GM23338 (cell line): Measurements from ENCODE around the gene FKBP7. TPM values are rescaled to one million over a fixed set of nuclear protein-coding genes. Genes with fewer than 3 reads are reported as not detected.

Experiments used
- ATAC-seq: fragments of 200-7000 bp; cut with Tn5 transposase; 3 replicates; pipeline ENCODE4 v1.9.1; 2020
- DNase-seq: peaks from one replicate; pipeline ENCODE4 v3.0.0-alpha.2; 2015; ENCODE audit warnings: low spot score
- H2AFZ ChIP-seq: fragments of 200-600 bp; sonication (generic); 2 replicates; pipeline ENCODE4 v1.8.0; 2016; ENCODE audit warnings: antibody characterized with exemption, mild to moderate bottlenecking, moderate library complexity
- H3F3A ChIP-seq: fragments of 200-600 bp; sonication (generic); replicated peaks from 2 replicates; pipeline ENCODE4 v1.8.0; 2017; ENCODE audit warnings: antibody characterized with exemption, mixed run types, low read depth
- H3K27ac ChIP-seq: fragments of 200-600 bp; sonication (generic); 2 replicates; pipeline ENCODE4 v1.6.1; 2016; ENCODE audit warnings: low read depth
- H3K27me3 ChIP-seq: fragments of 200-600 bp; sonication (generic); 2 replicates; pipeline ENCODE4 v1.8.0; 2016; ENCODE audit warnings: mild to moderate bottlenecking, mixed run types, moderate library complexity; ENCODE audit not compliant: insufficient read depth
- H3K36me3 ChIP-seq: fragments of 200-600 bp; sonication (generic); 2 replicates; pipeline ENCODE4 v1.8.0; 2016; ENCODE audit warnings: mild to moderate bottlenecking; ENCODE audit not compliant: insufficient read depth
- H3K4me1 ChIP-seq: fragments of 200-600 bp; sonication (generic); 2 replicates; pipeline ENCODE4 v1.8.0; 2016; ENCODE audit warnings: mild to moderate bottlenecking, moderate library complexity; ENCODE audit not compliant: insufficient read depth
- H3K4me2 ChIP-seq: fragments of 200-600 bp; sonication (generic); 2 replicates; pipeline ENCODE4 v1.7.1; 2017; ENCODE audit warnings: mixed run types
- H3K4me3 ChIP-seq: fragments of 200-600 bp; sonication (generic); 2 replicates; pipeline ENCODE4 v1.6.1; 2016; ENCODE audit warnings: mixed run types
- H3K79me2 ChIP-seq: fragments of 200-600 bp; sonication (generic); replicated peaks from 2 replicates; pipeline ENCODE4 v1.8.0; 2017; ENCODE audit warnings: mild to moderate bottlenecking; ENCODE audit not compliant: insufficient read depth
- H3K9me2 ChIP-seq: fragments of 200-600 bp; sonication (generic); 2 replicates; pipeline ENCODE4 v1.8.0; 2017; ENCODE audit not compliant: insufficient read depth
- H4K20me1 ChIP-seq: fragments of 200-600 bp; sonication (generic); replicated peaks from 2 replicates; pipeline ENCODE4 v1.8.0; 2017; ENCODE audit warnings: mild to moderate bottlenecking; ENCODE audit not compliant: insufficient read depth
- H3K27ac Mint-ChIP-seq: 2 replicates; pipeline ENCODE4 v1.8.0; 2020; ENCODE audit warnings: inconsistent platforms, mild to moderate bottlenecking, moderate library complexity, mixed read lengths
- H3K27me3 Mint-ChIP-seq: 3 replicates; pipeline ENCODE4 v1.8.0; 2022; ENCODE audit warnings: low read depth, mild to moderate bottlenecking, moderate library complexity, mixed read lengths, inconsistent platforms; ENCODE audit not compliant: insufficient read depth, poor library complexity
- H3K36me3 Mint-ChIP-seq: 3 replicates; pipeline ENCODE4 v1.8.0; 2021; ENCODE audit warnings: low read depth, mild to moderate bottlenecking, inconsistent platforms, moderate library complexity, mixed read lengths
- H3K4me1 Mint-ChIP-seq: 3 replicates; pipeline ENCODE4 v1.8.0; 2020; ENCODE audit warnings: mild to moderate bottlenecking, inconsistent platforms, mixed read lengths
- H3K4me3 Mint-ChIP-seq: 3 replicates; pipeline ENCODE4 v1.8.0; 2021; ENCODE audit warnings: moderate library complexity, mild to moderate bottlenecking, inconsistent platforms, mixed read lengths
- H3K9me3 Mint-ChIP-seq: 3 replicates; pipeline ENCODE4 v1.8.0; 2020; ENCODE audit warnings: moderate library complexity, mild to moderate bottlenecking, inconsistent platforms, mixed read lengths
- CREB1 ChIP-seq: fragments of 250-450 bp; sonication (Bioruptor Pico); IDR thresholded peaks from 2 replicates; pipeline ENCODE4 v1.5.0; 2020; ENCODE audit warnings: low read depth, mild to moderate bottlenecking, moderate library complexity
- CTCF ChIP-seq, 2 experiments: fragments of 200-600 bp in 1 of 2; sonication (generic) in 1 of 2; conservative IDR thresholded peaks; 2 replicates each; pipeline versions ENCODE4 v1.5.1 to v1.6.1; 2016 to 2017; ENCODE audit warnings: antibody characterized with exemption in 2 of 2, low read depth in 2 of 2, mild to moderate bottlenecking in 2 of 2, moderate library complexity in 1 of 2
- NANOG ChIP-seq: IDR thresholded peaks from 2 replicates; pipeline ENCODE4 v1.6.1; 2016; ENCODE audit warnings: antibody characterized with exemption, borderline replicate concordance
- STAT1 ChIP-seq: IDR thresholded peaks from one replicate; pipeline ENCODE4 v1.6.1; 2016; ENCODE audit warnings: antibody characterized with exemption; ENCODE audit not compliant: unreplicated experiment
- ZNF331 ChIP-seq: fragments of 250-450 bp; sonication (Bioruptor Pico); IDR thresholded peaks from 2 replicates; pipeline ENCODE4 v1.5.0; 2020; ENCODE audit warnings: low read depth, mild to moderate bottlenecking, moderate library complexity
- polyA plus RNA-seq: library from polyadenylated mRNA; unstranded; fragments of >200 nt; fragmentation: Nextera tagmentation; extraction: Ambion mirVana; gene quantifications from 2 replicates; pipeline ENCODE4 v1.2.1, GENCODE V29; 2016
- total RNA-seq: library from RNA; depleted of rRNA; stranded (reverse); fragments of >200 nt; shearing (Covaris generic); gene quantifications from 2 replicates; pipeline ENCODE4 v1.2.3, GENCODE V29; 2014
- TF ChIP-seq, protein P1 (sequence below): IDR thresholded peaks from one replicate; pipeline ENCODE4 v1.6.1; 2018; ENCODE audit warnings: antibody characterized with exemption; ENCODE audit not compliant: unreplicated experiment
- TF ChIP-seq, protein P2 (sequence below): IDR thresholded peaks from 2 replicates; pipeline ENCODE4 v1.6.1; 2016; ENCODE audit warnings: antibody characterized with exemption

Gene FKBP7
- total and polyA plus RNA-seq, 2 experiments from 2014 or later: 8.3 to 9.0 TPM

DNA sequence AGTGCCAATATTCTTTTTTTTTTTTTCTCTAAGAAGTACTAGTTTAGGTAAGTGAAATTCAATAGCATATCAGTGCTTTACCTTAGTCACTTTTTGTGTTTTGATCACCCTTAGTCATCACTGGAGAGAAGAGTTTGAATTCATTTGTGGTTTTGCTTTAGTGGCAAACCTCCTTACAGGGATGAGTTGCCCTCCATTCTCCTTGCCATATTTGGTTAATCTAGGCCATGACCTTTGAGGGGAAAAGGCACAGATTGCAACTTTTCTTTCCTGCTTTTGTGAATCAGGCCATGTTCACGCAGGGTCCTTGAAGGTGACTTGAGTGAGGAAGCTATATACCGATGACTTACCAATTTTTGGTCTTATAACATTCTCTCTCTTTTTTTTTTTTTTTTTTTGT is 36.3 kb upstream of the FKBP7 start:
- Histone ChIP-seq H3K36me3 (no peaks in the 10 kb centered on the region), H2AFZ (no peak overlapping the region), H3K4me3 (no peak overlapping the region), H3K27ac (no peak overlapping the region), H3K27me3 (no peaks in the 10 kb centered on the region), H3K4me1 (no peaks in the 10 kb centered on the region), H3K4me2 (no peak overlapping the region), H3F3A (no peaks in the 10 kb centered on the region), H4K20me1 (peaks cover 5% of the 10 kb centered on the region; the same call in 1 of the 2 replicates), H3K79me2 (no peaks in the 10 kb centered on the region), H3K9me2 (no peaks in the 10 kb centered on the region)
- no peak overlapping the region for H3K4me3 Mint-ChIP-seq
- no peak for DNase-seq
- no peaks in the 10 kb centered on the region for H3K36me3 Mint-ChIP-seq
- TF ChIP-seq, protein P1, sequence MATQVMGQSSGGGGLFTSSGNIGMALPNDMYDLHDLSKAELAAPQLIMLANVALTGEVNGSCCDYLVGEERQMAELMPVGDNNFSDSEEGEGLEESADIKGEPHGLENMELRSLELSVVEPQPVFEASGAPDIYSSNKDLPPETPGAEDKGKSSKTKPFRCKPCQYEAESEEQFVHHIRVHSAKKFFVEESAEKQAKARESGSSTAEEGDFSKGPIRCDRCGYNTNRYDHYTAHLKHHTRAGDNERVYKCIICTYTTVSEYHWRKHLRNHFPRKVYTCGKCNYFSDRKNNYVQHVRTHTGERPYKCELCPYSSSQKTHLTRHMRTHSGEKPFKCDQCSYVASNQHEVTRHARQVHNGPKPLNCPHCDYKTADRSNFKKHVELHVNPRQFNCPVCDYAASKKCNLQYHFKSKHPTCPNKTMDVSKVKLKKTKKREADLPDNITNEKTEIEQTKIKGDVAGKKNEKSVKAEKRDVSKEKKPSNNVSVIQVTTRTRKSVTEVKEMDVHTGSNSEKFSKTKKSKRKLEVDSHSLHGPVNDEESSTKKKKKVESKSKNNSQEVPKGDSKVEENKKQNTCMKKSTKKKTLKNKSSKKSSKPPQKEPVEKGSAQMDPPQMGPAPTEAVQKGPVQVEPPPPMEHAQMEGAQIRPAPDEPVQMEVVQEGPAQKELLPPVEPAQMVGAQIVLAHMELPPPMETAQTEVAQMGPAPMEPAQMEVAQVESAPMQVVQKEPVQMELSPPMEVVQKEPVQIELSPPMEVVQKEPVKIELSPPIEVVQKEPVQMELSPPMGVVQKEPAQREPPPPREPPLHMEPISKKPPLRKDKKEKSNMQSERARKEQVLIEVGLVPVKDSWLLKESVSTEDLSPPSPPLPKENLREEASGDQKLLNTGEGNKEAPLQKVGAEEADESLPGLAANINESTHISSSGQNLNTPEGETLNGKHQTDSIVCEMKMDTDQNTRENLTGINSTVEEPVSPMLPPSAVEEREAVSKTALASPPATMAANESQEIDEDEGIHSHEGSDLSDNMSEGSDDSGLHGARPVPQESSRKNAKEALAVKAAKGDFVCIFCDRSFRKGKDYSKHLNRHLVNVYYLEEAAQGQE: no peak
- TF ChIP-seq CREB1 (CRISPR knock-in tag) (no peak), STAT1 (no peak), ZNF331 (CRISPR knock-in tag) (no peak), NANOG (no peak), CTCF (conservative IDR thresholded peaks at IDR 0.05; ENCODE audit: low read depth in 2 of 2) (no peak)
- TF ChIP-seq, protein P2, sequence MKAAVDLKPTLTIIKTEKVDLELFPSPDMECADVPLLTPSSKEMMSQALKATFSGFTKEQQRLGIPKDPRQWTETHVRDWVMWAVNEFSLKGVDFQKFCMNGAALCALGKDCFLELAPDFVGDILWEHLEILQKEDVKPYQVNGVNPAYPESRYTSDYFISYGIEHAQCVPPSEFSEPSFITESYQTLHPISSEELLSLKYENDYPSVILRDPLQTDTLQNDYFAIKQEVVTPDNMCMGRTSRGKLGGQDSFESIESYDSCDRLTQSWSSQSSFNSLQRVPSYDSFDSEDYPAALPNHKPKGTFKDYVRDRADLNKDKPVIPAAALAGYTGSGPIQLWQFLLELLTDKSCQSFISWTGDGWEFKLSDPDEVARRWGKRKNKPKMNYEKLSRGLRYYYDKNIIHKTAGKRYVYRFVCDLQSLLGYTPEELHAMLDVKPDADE: no peak
- no peak overlapping the region for H3K27ac Mint-ChIP-seq
- no peak for ATAC-seq
- peaks cover 3% of the 10 kb centered on the region for H3K27me3 Mint-ChIP-seq
- no peaks in the 10 kb centered on the region for H3K4me1 Mint-ChIP-seq
- no peaks in the 10 kb centered on the region for H3K9me3 Mint-ChIP-seq

DNA sequence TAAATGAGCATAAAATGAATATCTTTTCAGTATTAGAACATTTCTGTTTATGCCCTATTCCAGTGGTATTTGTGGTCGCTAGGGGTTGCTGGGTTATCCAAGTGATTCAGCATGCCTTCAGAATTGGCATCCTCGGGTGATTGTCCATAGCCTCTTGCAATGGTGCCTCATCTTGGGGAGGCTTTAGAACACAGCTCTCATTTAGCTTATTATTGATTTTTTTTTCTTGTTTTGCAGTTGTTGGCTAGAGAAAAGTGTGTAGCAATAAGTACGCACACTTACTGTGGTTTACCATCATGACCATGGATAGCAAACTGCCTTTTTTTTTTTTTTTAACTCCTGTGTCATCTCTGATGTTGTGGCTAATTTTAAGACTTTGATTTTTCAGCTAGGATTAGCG is 35.5 kb upstream of the FKBP7 start:
- Histone ChIP-seq H4K20me1 (peaks cover 5% of the 10 kb centered on the region; the same call in 1 of the 2 replicates), H3K27ac (no peak overlapping the region), H3K4me2 (no peak overlapping the region), H3F3A (no peaks in the 10 kb centered on the region), H3K27me3 (no peaks in the 10 kb centered on the region), H3K4me1 (no peaks in the 10 kb centered on the region), H2AFZ (no peak overlapping the region), H3K9me2 (no peaks in the 10 kb centered on the region), H3K36me3 (no peaks in the 10 kb centered on the region), H3K79me2 (no peaks in the 10 kb centered on the region), H3K4me3 (no peak overlapping the region)
- Mint-ChIP-seq H3K4me3 (no peak overlapping the region), H3K27me3 (peaks cover 3% of the 10 kb centered on the region), H3K27ac (no peak overlapping the region), H3K9me3 (no peaks in the 10 kb centered on the region), H3K36me3 (no peaks in the 10 kb centered on the region), H3K4me1 (0 out of 3 replicates have a peak, but pooled peaks cover 2% of the 10 kb centered on the region)
- TF ChIP-seq, protein P1: no peak
- DNase-seq (no peak), ATAC-seq (no peak)
